ENCODE results near the gene MMP15. TPM values are rescaled to one million over a fixed set of nuclear protein-coding genes. Genes with fewer than 3 reads are reported as not detected.

MMP15 gene
- total RNA-seq, 1 experiment from 2014 or later: 27.0 TPM

- TF ChIP-seq, protein P1, sequence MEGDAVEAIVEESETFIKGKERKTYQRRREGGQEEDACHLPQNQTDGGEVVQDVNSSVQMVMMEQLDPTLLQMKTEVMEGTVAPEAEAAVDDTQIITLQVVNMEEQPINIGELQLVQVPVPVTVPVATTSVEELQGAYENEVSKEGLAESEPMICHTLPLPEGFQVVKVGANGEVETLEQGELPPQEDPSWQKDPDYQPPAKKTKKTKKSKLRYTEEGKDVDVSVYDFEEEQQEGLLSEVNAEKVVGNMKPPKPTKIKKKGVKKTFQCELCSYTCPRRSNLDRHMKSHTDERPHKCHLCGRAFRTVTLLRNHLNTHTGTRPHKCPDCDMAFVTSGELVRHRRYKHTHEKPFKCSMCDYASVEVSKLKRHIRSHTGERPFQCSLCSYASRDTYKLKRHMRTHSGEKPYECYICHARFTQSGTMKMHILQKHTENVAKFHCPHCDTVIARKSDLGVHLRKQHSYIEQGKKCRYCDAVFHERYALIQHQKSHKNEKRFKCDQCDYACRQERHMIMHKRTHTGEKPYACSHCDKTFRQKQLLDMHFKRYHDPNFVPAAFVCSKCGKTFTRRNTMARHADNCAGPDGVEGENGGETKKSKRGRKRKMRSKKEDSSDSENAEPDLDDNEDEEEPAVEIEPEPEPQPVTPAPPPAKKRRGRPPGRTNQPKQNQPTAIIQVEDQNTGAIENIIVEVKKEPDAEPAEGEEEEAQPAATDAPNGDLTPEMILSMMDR (IDR thresholded peaks at IDR 0.05; ENCODE audit: insufficient read depth in 1 of 2, low read depth in 1 of 2, low read length in 1 of 2, severe bottlenecking in 1 of 2, unreplicated experiment in 1 of 2): no peak
- H3K27me3 Mint-ChIP-seq (ENCODE audit: insufficient read depth, unreplicated experiment): no peaks in the 10 kb centered on the region
- Histone ChIP-seq H3K36me3 (ENCODE audit: control insufficient read depth, insufficient read depth, low read length) (no peaks in the 10 kb centered on the region), H3K4me1 (peaks cover 33% of the 10 kb centered on the region), H3K4me3 (ENCODE audit: low read depth, low read length) (no peak overlapping the region), H3K9me3 (no peaks in the 10 kb centered on the region), H3K27me3 (replicated peaks; ENCODE audit: control insufficient read depth, insufficient read depth, low read length) (no peaks in the 10 kb centered on the region)
- BruUV-seq (replicated peaks): no TSS peak
- peaks cover 20% of the 10 kb centered on the region for H3K4me1 Mint-ChIP-seq (ENCODE audit: low read depth, unreplicated experiment)
- H3K27ac Mint-ChIP-seq (ENCODE audit: unreplicated experiment): no peak overlapping the region
- no peak overlapping the region for H3K4me3 Mint-ChIP-seq (ENCODE audit: unreplicated experiment)
- H3K36me3 Mint-ChIP-seq (ENCODE audit: insufficient read depth, unreplicated experiment): peaks cover 9% of the 10 kb centered on the region
- intact Hi-C loops (cut with micrococcal nuclease; ENCODE audit: unreplicated experiment): loop anchor here (1.0 to 5.0 kb wide), 2 partner anchors 37 to 192 kb away; no protein-coding TSS in a partner anchor
- H3K9me3 Mint-ChIP-seq (ENCODE audit: unreplicated experiment): no peaks in the 10 kb centered on the region
- DNase-seq: peak in 1 of 2 experiments; percentile 42
- POLR2A ChIA-PET: no interaction called here
- CTCF ChIA-PET: interaction anchor here (0.7 to 0.8 kb wide), 2 partner anchors 11 to 38 kb away, joined by 3 to 6 read pairs; partner anchors contain the start of gene ZNF319
Observed at GRCh38 chr16:57988929-57989328, 36.6 kb upstream of the MMP15 start.

DNA sequence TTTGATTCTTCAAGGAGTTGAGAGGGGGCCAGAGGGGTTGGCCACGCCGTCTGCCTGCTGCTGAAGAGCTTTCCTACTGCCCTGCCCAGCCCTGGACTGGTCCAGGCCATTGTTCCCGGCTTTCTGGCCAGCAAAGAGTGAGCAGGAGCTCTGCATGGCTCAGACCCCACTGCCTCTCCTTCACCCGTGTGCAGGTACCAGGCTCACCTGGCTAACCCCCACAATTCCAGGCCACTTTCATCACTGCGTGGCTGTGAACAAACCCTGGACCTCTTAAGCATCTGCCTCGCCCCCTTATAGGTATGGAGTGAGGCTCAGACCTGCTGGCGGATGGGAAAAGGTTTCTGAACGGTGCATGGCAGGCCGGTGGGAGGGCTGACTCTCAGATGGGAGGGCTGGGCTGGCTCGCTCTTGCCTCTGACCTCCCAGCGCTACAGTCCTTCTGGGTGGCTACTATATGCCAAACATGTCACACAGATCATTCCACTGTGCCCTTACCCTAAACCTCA is 33.9 kb upstream of the MMP15 start:
- Histone ChIP-seq H3K4me1 (peaks cover 20% of the 10 kb centered on the region), H3K4me3 (ENCODE audit: low read depth, low read length) (no peak overlapping the region), H3K27me3 (replicated peaks; ENCODE audit: control insufficient read depth, insufficient read depth, low read length) (no peaks in the 10 kb centered on the region), H3K36me3 (ENCODE audit: control insufficient read depth, insufficient read depth, low read length) (no peaks in the 10 kb centered on the region), H3K9me3 (no peaks in the 10 kb centered on the region)
- Mint-ChIP-seq H3K4me3 (ENCODE audit: unreplicated experiment) (no peak overlapping the region), H3K27ac (ENCODE audit: unreplicated experiment) (no peak overlapping the region), H3K9me3 (ENCODE audit: unreplicated experiment) (no peaks in the 10 kb centered on the region), H3K4me1 (ENCODE audit: low read depth, unreplicated experiment) (peaks cover 18% of the 10 kb centered on the region), H3K27me3 (ENCODE audit: insufficient read depth, unreplicated experiment) (no peaks in the 10 kb centered on the region), H3K36me3 (ENCODE audit: insufficient read depth, unreplicated experiment) (peaks cover 9% of the 10 kb centered on the region)
- CTCF ChIA-PET: no interaction called here
- POLR2A ChIA-PET: no interaction called here
- no TSS peak for BruUV-seq (replicated peaks)
- no peak for DNase-seq
- TF ChIP-seq, protein P1 (IDR thresholded peaks at IDR 0.05; ENCODE audit: insufficient read depth in 1 of 2, low read depth in 1 of 2, low read length in 1 of 2, severe bottlenecking in 1 of 2, unreplicated experiment in 1 of 2): no peak
- intact Hi-C loops (cut with micrococcal nuclease; ENCODE audit: unreplicated experiment): no loop called here

GRCh38 chr16:57992084-57992483 is 33.5 kb upstream of the MMP15 start:
- no peaks in the 10 kb centered on the region for H3K27me3 Mint-ChIP-seq (ENCODE audit: insufficient read depth, unreplicated experiment)
- CTCF ChIA-PET: interaction anchor here (0.6 kb wide), 1 partner anchor 33 kb away, joined by 3 read pairs; no protein-coding TSS in a partner anchor
- Histone ChIP-seq H3K9me3 (no peaks in the 10 kb centered on the region), H3K27me3 (replicated peaks; ENCODE audit: control insufficient read depth, insufficient read depth, low read length) (no peaks in the 10 kb centered on the region), H3K36me3 (ENCODE audit: control insufficient read depth, insufficient read depth, low read length) (no peaks in the 10 kb centered on the region), H3K4me3 (ENCODE audit: low read depth, low read length) (no peak overlapping the region), H3K4me1 (peaks cover 15% of the 10 kb centered on the region)
- no peak overlapping the region for H3K4me3 Mint-ChIP-seq (ENCODE audit: unreplicated experiment)
- intact Hi-C loops (cut with micrococcal nuclease; ENCODE audit: unreplicated experiment): no loop called here
- H3K36me3 Mint-ChIP-seq (ENCODE audit: insufficient read depth, unreplicated experiment): peaks cover 9% of the 10 kb centered on the region
- peak overlapping the region; percentile 91 for H3K27ac Mint-ChIP-seq (ENCODE audit: unreplicated experiment)
- TF ChIP-seq, protein P1 (IDR thresholded peaks at IDR 0.05; ENCODE audit: insufficient read depth in 1 of 2, low read depth in 1 of 2, low read length in 1 of 2, severe bottlenecking in 1 of 2, unreplicated experiment in 1 of 2): no peak
- POLR2A ChIA-PET: no interaction called here
- DNase-seq: no peak
- H3K4me1 Mint-ChIP-seq (ENCODE audit: low read depth, unreplicated experiment): peaks cover 18% of the 10 kb centered on the region
- no peaks in the 10 kb centered on the region for H3K9me3 Mint-ChIP-seq (ENCODE audit: unreplicated experiment)
- BruUV-seq (replicated peaks): no TSS peak

Measured in Caco-2 (cell line).